Ishikawa (cell line): ENCODE data around the gene KIAA0825.

Source experiments
- CEBPB ChIP-seq: IDR thresholded peaks from 2 replicates; pipeline ENCODE4 v1.6.1; 2012
- CREB1 ChIP-seq: IDR thresholded peaks from 2 replicates; pipeline ENCODE4 v1.6.1; 2012; ENCODE audit warnings: low read depth
- EGR1 ChIP-seq: IDR thresholded peaks from 2 replicates; pipeline ENCODE4 v1.6.1; 2012
- EP300 ChIP-seq: IDR thresholded peaks from 2 replicates; pipeline ENCODE4 v1.6.1; 2012; ENCODE audit warnings: borderline replicate concordance
- FOXM1 ChIP-seq: IDR thresholded peaks from 2 replicates; pipeline ENCODE4 v1.6.1; 2012; ENCODE audit warnings: low read depth, borderline replicate concordance
- NFIC ChIP-seq: IDR thresholded peaks from 2 replicates; pipeline ENCODE4 v1.6.1; 2012
- RAD21 ChIP-seq: IDR thresholded peaks from 2 replicates; pipeline ENCODE4 v1.6.1; 2012; ENCODE audit warnings: low read depth
- REST ChIP-seq: IDR thresholded peaks from 2 replicates; pipeline ENCODE4 v1.6.1; 2012; ENCODE audit warnings: low read depth, mild to moderate bottlenecking
- TAF1 ChIP-seq: IDR thresholded peaks from 2 replicates; pipeline ENCODE4 v1.6.1; 2012; ENCODE audit warnings: low read depth, mild to moderate bottlenecking
- TCF12 ChIP-seq: IDR thresholded peaks from 2 replicates; pipeline ENCODE4 v1.6.1; 2012; ENCODE audit warnings: low read depth
- TEAD4 ChIP-seq: IDR thresholded peaks from 2 replicates; pipeline ENCODE4 v1.6.1; 2012
- YY1 ChIP-seq: IDR thresholded peaks from 2 replicates; pipeline ENCODE4 v1.6.1; 2012; ENCODE audit warnings: low read depth
- ZBTB7A ChIP-seq: IDR thresholded peaks from 2 replicates; pipeline ENCODE4 v1.6.1; 2012; ENCODE audit warnings: low read depth
- TF ChIP-seq, protein P1 (sequence below): IDR thresholded peaks from 2 replicates; pipeline ENCODE4 v1.6.1; 2012
- TF ChIP-seq, protein P2 (sequence below): IDR thresholded peaks from 2 replicates; pipeline ENCODE4 v1.6.1; 2012

Gene KIAA0825

DNA sequence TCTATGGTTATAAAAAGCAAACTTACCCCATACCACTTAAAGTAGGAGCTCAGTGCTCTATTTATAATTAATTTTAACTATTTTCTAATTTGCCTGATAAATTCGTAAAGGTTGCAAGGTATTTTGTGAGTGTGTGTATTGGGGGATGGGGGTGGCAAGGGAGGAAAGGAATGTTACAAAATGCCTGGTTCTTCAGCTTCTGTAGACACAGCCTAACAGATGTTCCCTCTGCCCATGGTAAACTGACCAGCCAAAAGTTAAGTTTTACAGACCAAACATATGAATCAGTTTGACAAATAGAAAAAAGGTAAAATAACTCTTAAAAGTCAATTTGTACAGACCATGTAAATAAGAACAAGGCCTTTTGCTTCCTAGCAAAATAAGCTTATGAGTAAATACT lies 232.6 kb downstream of the KIAA0825 start:
- no peak for TF ChIP-seq RAD21
- no peak for TF ChIP-seq TAF1
- no peak for TF ChIP-seq REST

DNA sequence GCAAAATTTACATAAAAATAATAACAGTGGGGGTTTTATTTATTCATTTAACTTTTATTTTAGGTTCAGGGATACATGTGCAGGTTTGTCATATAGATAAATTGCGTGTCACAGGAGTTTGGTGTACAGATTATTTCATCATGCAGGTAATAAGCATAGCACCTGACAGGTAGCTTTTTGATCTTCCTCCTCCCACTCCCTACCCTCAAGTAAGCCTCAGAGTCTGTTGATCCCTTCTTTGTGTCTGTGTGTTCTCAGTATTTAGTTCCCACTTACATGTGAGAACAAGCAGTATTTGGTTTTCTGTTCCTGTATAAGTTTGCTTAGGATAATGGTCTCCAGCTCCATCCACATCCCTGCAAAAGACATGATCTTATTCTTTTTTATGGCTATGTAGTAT lies 240.3 kb downstream of the KIAA0825 start:
- TF ChIP-seq REST (no peak), CEBPB (no peak), TAF1 (no peak), TCF12 (no peak), CREB1 (no peak), RAD21 (no peak), TEAD4 (no peak), ZBTB7A (no peak), YY1 (no peak), NFIC (no peak), EP300 (no peak)

DNA sequence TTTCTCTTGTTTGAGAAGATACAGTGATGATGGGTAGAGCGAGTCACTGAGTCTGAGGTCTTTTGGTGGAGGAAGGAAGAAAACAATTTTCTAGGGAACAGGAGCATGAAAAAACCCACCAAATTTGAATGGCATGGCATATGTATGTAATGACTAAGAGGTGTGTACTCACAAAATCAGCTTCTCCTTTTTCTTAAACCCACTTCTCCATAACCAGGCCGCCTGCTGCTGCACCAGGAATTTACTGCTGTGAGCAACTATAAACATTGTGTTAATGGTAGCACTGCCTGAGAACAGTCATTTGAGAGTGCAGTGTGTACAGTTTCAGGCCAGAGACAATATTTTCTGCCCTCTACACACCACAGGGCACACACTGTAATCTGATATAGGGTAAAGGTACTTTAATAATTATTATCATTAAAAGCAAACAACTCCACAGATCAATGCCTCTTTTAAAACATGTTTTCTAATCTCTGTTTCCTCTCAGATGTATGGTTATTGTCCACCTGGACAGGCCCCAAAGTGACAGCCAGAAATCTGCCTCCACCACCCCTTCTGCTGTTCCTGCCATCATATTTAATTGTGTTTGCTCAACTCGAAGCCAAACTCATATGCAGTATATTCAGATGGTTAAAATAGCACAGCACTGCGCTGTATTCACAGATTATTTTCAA lies 241.6 kb downstream of the KIAA0825 start:
- TF ChIP-seq CREB1 (no peak), TEAD4 (peak; percentile 37), EP300 (peak; percentile 15; the same call in 1 of the 2 replicates)

DNA sequence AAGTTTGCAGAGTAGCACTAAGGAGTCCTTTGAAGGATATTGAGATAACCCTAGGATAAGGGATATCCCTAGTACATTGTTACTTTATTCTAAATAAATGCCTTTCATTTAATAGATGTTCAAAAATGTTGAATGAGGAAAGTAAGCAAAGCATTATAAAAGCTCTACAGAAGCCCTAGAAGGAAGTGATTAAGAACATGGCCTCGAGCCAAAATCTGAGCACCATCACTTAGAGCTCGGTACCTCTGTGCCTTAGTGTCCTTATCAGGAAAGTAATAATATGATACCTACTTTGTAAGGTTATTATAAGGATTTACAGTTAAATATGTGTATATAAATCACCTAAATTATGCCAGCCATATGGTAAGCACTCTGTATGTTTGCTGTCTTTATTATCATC lies 242.6 kb downstream of the KIAA0825 start:
- TF ChIP-seq NFIC, result 0 out of 2 replicates have a peak, but pooled peaks have one; percentile 25
- TF ChIP-seq RAD21, result no peak

- TF ChIP-seq TEAD4, result no peak
- no peak for TF ChIP-seq YY1
- TF ChIP-seq TAF1, result no peak
- no peak for TF ChIP-seq CREB1
- TF ChIP-seq CEBPB, result no peak
- no peak for TF ChIP-seq ZBTB7A
- TF ChIP-seq REST, result no peak
- TF ChIP-seq, protein P1, sequence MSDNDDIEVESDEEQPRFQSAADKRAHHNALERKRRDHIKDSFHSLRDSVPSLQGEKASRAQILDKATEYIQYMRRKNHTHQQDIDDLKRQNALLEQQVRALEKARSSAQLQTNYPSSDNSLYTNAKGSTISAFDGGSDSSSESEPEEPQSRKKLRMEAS, result no peak
- TF ChIP-seq EP300, result no peak
- TF ChIP-seq, protein P2, sequence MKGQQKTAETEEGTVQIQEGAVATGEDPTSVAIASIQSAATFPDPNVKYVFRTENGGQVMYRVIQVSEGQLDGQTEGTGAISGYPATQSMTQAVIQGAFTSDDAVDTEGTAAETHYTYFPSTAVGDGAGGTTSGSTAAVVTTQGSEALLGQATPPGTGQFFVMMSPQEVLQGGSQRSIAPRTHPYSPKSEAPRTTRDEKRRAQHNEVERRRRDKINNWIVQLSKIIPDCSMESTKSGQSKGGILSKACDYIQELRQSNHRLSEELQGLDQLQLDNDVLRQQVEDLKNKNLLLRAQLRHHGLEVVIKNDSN, result no peak
- no peak for TF ChIP-seq EGR1
- TF ChIP-seq TCF12, result no peak
- TF ChIP-seq FOXM1, result no peak
These were observed 244.1 kb downstream of the KIAA0825 start for GRCh38 chr5:94374336-94374735.

DNA sequence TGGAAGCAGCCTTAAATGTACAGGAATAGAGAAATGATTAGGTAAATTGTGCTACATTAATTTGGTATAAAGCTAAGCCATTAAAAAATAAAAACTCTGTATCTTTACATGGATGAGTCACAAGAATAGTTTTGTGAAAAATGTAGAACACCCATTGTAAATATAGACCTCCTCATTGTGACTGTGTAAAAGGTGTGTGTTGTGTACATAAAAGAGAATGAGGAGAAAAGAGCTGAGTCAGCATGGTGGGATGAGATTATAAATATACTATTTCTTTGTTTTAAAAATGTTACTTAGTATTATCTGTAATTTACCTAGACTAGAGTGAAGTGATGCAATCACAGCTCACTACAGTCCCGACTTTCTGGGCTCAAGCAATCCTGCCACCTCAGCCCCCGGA lies 250.5 kb downstream of the KIAA0825 start:
- no peak for TF ChIP-seq CEBPB
- no peak for TF ChIP-seq FOXM1
- no peak for TF ChIP-seq RAD21
- TF ChIP-seq CREB1, result no peak
- TF ChIP-seq TEAD4, result no peak
- no peak for TF ChIP-seq YY1
- TF ChIP-seq EP300, result no peak
- no peak for TF ChIP-seq TAF1
- TF ChIP-seq, protein P1, result no peak
- TF ChIP-seq TCF12, result no peak
